GM23248 (cell line): ENCODE results near the gene OR5D16. TPM values are rescaled to one million over a fixed set of nuclear protein-coding genes. Genes with fewer than 3 reads are reported as not detected.

Source experiments
- DNase-seq: peaks from one replicate; pipeline ENCODE4 v3.0.0-alpha.2; 2015
- H2AFZ ChIP-seq: fragments of 200-600 bp; sonication (generic); 2 replicates; pipeline ENCODE4 v1.6.1; 2016; ENCODE audit warnings: antibody characterized with exemption
- H3F3A ChIP-seq: fragments of 200-600 bp; sonication (generic); 2 replicates; pipeline ENCODE4 v1.6.1; 2016; ENCODE audit warnings: mild to moderate bottlenecking, antibody characterized with exemption, mixed run types; ENCODE audit not compliant: insufficient read depth
- H3K27ac ChIP-seq: fragments of 200-600 bp; sonication (generic); 2 replicates; pipeline ENCODE4 v1.5.1; 2016; ENCODE audit warnings: mild to moderate bottlenecking
- H3K27me3 ChIP-seq: fragments of 200-600 bp; sonication (generic); replicated peaks from 2 replicates; pipeline ENCODE4 v1.6.1; 2016; ENCODE audit warnings: mild to moderate bottlenecking; ENCODE audit not compliant: insufficient read depth
- H3K36me3 ChIP-seq: fragments of 200-600 bp; sonication (generic); 2 replicates; pipeline ENCODE4 v1.6.1; 2016; ENCODE audit warnings: low read depth, mild to moderate bottlenecking
- H3K4me1 ChIP-seq: fragments of 200-600 bp; sonication (generic); 2 replicates; pipeline ENCODE4 v1.6.1; 2016; ENCODE audit warnings: mild to moderate bottlenecking; ENCODE audit not compliant: insufficient read depth
- H3K4me2 ChIP-seq: fragments of 200-600 bp; sonication (generic); one replicate; pipeline ENCODE4 v1.6.1; 2016; ENCODE audit warnings: mild to moderate bottlenecking; ENCODE audit not compliant: unreplicated experiment
- H3K4me3 ChIP-seq: fragments of 200-600 bp; sonication (generic); 2 replicates; pipeline ENCODE4 v1.5.1; 2016; ENCODE audit warnings: mild to moderate bottlenecking
- H3K79me2 ChIP-seq: fragments of 200-600 bp; sonication (generic); 2 replicates; pipeline ENCODE4 v1.6.1; 2016; ENCODE audit warnings: mild to moderate bottlenecking; ENCODE audit not compliant: insufficient read depth
- H3K9ac ChIP-seq: fragments of 200-600 bp; sonication (generic); 2 replicates; pipeline ENCODE4 v1.6.1; 2016; ENCODE audit warnings: mild to moderate bottlenecking
- H3K9me2 ChIP-seq: fragments of 200-600 bp; sonication (generic); 2 replicates; pipeline ENCODE4 v1.6.1; 2016; ENCODE audit warnings: mixed run types, mild to moderate bottlenecking, moderate library complexity; ENCODE audit not compliant: insufficient read depth
- H3K9me3 ChIP-seq: fragments of 200-600 bp; sonication (generic); one replicate; pipeline ENCODE4 v1.6.1; 2017; ENCODE audit warnings: low read depth
- H4K20me1 ChIP-seq: fragments of 200-600 bp; sonication (generic); 2 replicates; pipeline ENCODE4 v1.6.0; 2016; ENCODE audit not compliant: insufficient read depth
- EZH2 ChIP-seq: fragments of 200-600 bp; sonication (generic); IDR thresholded peaks from 2 replicates; pipeline ENCODE4 v1.6.1; 2018; ENCODE audit warnings: antibody characterized with exemption, mild to moderate bottlenecking; ENCODE audit not compliant: insufficient read depth, poor library complexity, severe bottlenecking
- EZH2phosphoT487 ChIP-seq: fragments of 200-600 bp; sonication (generic); IDR thresholded peaks from 2 replicates; pipeline ENCODE4 v1.6.1; 2018; ENCODE audit warnings: antibody characterized with exemption, moderate library complexity, mild to moderate bottlenecking, low read depth; ENCODE audit not compliant: insufficient read depth
- WGBS, 2 experiments: methylation state at CpG; one replicate each; pipeline ENCODE4 v1.1.6; 2015 to 2017; ENCODE audit warnings: low lambda C conversion rate in 2 of 2, low coverage in 1 of 2; ENCODE audit errors: missing lambda C conversion rate in 2 of 2; 5-methylcytosine and 5-hydroxymethylcytosine counted together
- in situ Hi-C: fragments of 300-500 bp; cut with MboI; formaldehyde crosslinking; loops from 2 replicates; pipeline ENCODE4 v1.15.0; 2020
- polyA plus RNA-seq: library from polyadenylated mRNA; unstranded; fragments of >200 nt; fragmentation: Nextera tagmentation; extraction: Ambion mirVana; gene quantifications from 2 replicates; pipeline ENCODE4 v1.2.1, GENCODE V29; 2016
- total RNA-seq: library from RNA; depleted of rRNA; stranded (reverse); fragments of >200 nt; shearing (Covaris generic); gene quantifications from 2 replicates; pipeline ENCODE4 v1.2.3, GENCODE V29; 2014; rRNA removed

Gene OR5D16
- total RNA-seq, result not detected in 2 replicates
- polyA plus RNA-seq, result not detected in 2 replicates

DNA sequence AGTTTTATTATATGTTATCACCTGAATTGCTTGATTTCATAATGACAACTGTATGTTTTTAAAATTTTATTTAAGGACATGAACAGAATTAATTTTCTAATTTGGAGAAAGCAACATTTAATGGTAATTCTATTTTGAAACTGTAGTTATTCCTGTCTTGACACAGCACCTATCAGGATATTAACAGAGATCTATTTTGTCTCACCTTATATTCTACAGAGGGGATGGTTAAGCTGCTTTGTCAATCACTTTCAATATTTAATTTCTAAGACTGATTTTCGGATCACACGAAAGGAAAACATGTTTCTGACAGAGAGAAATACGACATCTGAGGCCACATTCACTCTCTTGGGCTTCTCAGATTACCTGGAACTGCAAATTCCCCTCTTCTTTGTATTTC, at the start of gene OR5D16:
TSS of gene OR5D16 (plus strand) at position 301 of the 400 bp plus-strand sequence. CDS start at position 301, 0 bp downstream.
- H3K79me2 ChIP-seq, result no peaks in the 10 kb centered on the region
- in situ Hi-C loops, result no loop called here
- no peaks in the 10 kb centered on the region for H3K9me3 ChIP-seq
- no peaks in the 10 kb centered on the region for H3K27me3 ChIP-seq
- H3K9ac ChIP-seq, result no peak within 1 kb of the TSS
- TF ChIP-seq EZH2 (no peak), EZH2phosphoT487 (no peak)
- H3K4me1 ChIP-seq, result no peaks in the 10 kb centered on the region
- H3K4me3 ChIP-seq, result no peak within 1 kb of the TSS
- no peaks in the 10 kb centered on the region for H4K20me1 ChIP-seq
- H2AFZ ChIP-seq, result no peak within 1 kb of the TSS
- no peak within 1 kb of the TSS for H3K4me2 ChIP-seq
- H3K27ac ChIP-seq, result no peak within 1 kb of the TSS
- no peak for DNase-seq
- 0 to 1% methylated on average over 3 of the region's 3 CpGs for WGBS, 2 experiments
- no peaks in the 10 kb centered on the region for H3K36me3 ChIP-seq
- no peaks in the 10 kb centered on the region for H3F3A ChIP-seq
- 0 out of 2 replicates have a peak, but pooled peaks cover 3% of the 10 kb centered on the region for H3K9me2 ChIP-seq

DNA sequence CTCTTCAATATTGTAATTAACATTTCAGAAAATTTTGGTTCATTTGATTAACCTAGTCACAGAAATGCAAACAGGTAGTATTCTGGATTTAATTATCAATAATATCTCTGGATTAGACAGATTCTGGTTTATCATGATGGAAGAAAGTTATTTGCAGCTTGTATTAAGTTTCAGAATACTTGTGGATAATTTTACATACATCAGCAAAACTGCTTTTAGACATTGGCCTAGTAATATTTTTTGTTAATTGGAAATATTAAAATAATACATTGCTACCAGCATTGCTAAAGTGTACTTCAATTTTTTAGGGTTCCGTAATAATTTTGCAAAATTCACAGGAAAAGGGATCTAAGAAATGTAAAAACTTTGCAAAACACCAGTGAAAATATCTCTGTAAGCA, 46.9 kb upstream of the OR5D16 start:
- H3K79me2 ChIP-seq, result no peaks in the 10 kb centered on the region
- no peaks in the 10 kb centered on the region for H3K9me2 ChIP-seq
- H3K4me2 ChIP-seq, result no peak overlapping the region
- H4K20me1 ChIP-seq, result no peaks in the 10 kb centered on the region
- no peak for DNase-seq
- in situ Hi-C loops, result no loop called here
- no peaks in the 10 kb centered on the region for H3F3A ChIP-seq
- no peaks in the 10 kb centered on the region for H3K4me1 ChIP-seq
- no peaks in the 10 kb centered on the region for H3K27me3 ChIP-seq
- no peak overlapping the region for H3K4me3 ChIP-seq
- TF ChIP-seq EZH2 (no peak), EZH2phosphoT487 (no peak)
- no peaks in the 10 kb centered on the region for H3K36me3 ChIP-seq
- no peak overlapping the region for H2AFZ ChIP-seq
- WGBS, 2 experiments, result 35 to 58% methylated on average over 1 of the region's 1 CpG
- H3K9ac ChIP-seq, result no peak overlapping the region
- H3K27ac ChIP-seq, result no peak overlapping the region
- H3K9me3 ChIP-seq, result no peaks in the 10 kb centered on the region

DNA sequence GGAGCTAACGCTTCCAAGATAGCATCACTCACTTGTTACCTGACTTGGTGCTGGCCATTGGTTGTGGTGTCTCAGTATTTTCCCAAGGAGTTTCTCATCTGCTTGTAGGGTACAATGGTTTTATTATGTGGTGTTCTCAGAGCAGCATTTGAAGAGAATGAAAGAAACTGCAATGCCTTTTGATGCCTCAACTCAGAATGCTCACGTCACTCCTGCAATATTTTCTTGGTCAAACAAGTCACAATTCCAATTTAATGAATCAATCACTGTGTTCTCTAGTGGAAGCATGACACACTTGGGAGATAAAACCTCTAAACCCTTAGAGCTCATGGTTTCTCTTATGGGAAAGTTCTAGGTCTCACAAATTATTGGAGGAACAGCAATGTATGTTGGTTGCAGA, 45.2 kb upstream of the OR5D16 start:
- WGBS, 2 experiments, result 11 to 14% methylated on average over 2 of the region's 2 CpGs
- H3K9me3 ChIP-seq, result no peaks in the 10 kb centered on the region
- no peaks in the 10 kb centered on the region for H3K79me2 ChIP-seq
- no peaks in the 10 kb centered on the region for H3K4me1 ChIP-seq
- H3K27me3 ChIP-seq, result no peaks in the 10 kb centered on the region
- no peaks in the 10 kb centered on the region for H4K20me1 ChIP-seq
- no peaks in the 10 kb centered on the region for H3F3A ChIP-seq
- H3K9me2 ChIP-seq, result no peaks in the 10 kb centered on the region
- no peak for TF ChIP-seq EZH2phosphoT487
- TF ChIP-seq EZH2, result no peak
- no peak overlapping the region for H3K4me3 ChIP-seq
- DNase-seq, result no peak
- no peak overlapping the region for H3K9ac ChIP-seq
- no peak overlapping the region for H2AFZ ChIP-seq
- no peak overlapping the region for H3K27ac ChIP-seq
- in situ Hi-C loops, result no loop called here
- no peaks in the 10 kb centered on the region for H3K36me3 ChIP-seq
- no peak overlapping the region for H3K4me2 ChIP-seq

DNA sequence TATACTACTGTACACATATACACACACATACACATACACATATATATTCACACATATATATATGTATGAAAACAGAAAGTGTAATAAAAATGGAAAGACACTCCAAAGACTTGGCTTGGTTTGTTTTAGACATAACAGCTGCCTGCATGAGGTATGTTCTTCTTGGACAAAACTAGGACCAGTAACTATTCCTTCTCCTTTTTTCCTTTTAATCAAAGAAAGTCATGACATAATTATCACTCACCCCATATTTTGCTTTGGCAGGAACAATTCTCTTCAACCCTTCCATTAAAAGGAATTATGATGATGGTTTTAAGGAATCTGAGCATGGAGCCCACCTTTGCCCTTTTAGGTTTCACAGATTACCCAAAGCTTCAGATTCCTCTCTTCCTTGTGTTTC, 43.3 kb upstream of the OR5D16 start, which contains the start of gene OR5D14:
TSS of gene OR5D14 (plus strand) at position 301 of the 400 bp plus-strand sequence. CDS start at position 301, 0 bp downstream.
- Histone ChIP-seq H3K9ac (no peak within 1 kb of the TSS), H3K9me3 (no peaks in the 10 kb centered on the region), H4K20me1 (no peaks in the 10 kb centered on the region), H2AFZ (no peak within 1 kb of the TSS), H3K36me3 (no peaks in the 10 kb centered on the region), H3K27me3 (no peaks in the 10 kb centered on the region), H3K27ac (no peak within 1 kb of the TSS), H3K4me3 (no peak within 1 kb of the TSS), H3K9me2 (no peaks in the 10 kb centered on the region), H3K4me1 (no peaks in the 10 kb centered on the region), H3K4me2 (no peak within 1 kb of the TSS), H3K79me2 (no peaks in the 10 kb centered on the region), H3F3A (no peaks in the 10 kb centered on the region)
- DNase-seq, result no peak
- in situ Hi-C loops, result no loop called here
- TF ChIP-seq EZH2phosphoT487 (no peak), EZH2 (no peak)

DNA sequence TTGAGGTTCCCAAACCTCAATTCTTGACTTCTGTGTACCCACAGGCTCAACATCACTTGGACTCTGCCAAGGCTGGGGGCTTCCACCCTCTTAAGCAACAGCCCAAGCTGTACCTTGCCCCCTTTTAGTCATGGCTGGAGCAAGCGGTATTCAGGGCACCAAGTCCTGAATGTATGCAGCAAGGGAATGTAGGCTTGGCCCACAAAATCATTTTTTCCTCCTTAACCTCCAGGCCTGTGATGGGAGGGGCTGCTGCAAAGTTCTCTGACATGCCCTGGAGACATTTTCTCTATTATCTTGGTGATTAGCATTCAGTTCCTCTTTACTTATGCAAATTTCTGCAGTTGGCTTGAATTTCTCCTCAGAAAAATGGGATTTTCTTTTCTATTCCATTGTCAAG, 32.3 kb upstream of the OR5D16 start:
- no peak overlapping the region for H3K27ac ChIP-seq
- no peak overlapping the region for H3K9ac ChIP-seq
- no peaks in the 10 kb centered on the region for H3K9me3 ChIP-seq
- 28 to 47% methylated on average over 1 of the region's 1 CpG for WGBS, 2 experiments
- no peak overlapping the region for H3K4me2 ChIP-seq
- H4K20me1 ChIP-seq, result no peaks in the 10 kb centered on the region
- no peak overlapping the region for H2AFZ ChIP-seq
- H3K4me1 ChIP-seq, result no peaks in the 10 kb centered on the region
- TF ChIP-seq EZH2 (no peak), EZH2phosphoT487 (no peak)
- H3K36me3 ChIP-seq, result no peaks in the 10 kb centered on the region
- no peaks in the 10 kb centered on the region for H3K27me3 ChIP-seq
- in situ Hi-C loops, result loop anchor here (25.0 kb wide), 1 partner anchor 1231 kb away; no protein-coding TSS in a partner anchor
- no peak for DNase-seq
- no peaks in the 10 kb centered on the region for H3F3A ChIP-seq
- no peak overlapping the region for H3K4me3 ChIP-seq
- H3K9me2 ChIP-seq, result no peaks in the 10 kb centered on the region
- H3K79me2 ChIP-seq, result no peaks in the 10 kb centered on the region
